Measurements from ENCODE around the gene SYTL5. TPM values are rescaled to one million over a fixed set of nuclear protein-coding genes. Genes with fewer than 3 reads are reported as not detected.

The SYTL5 gene
- 0.04 and 0.17 TPM in 2 replicates for total RNA-seq (2014; rRNA removed)
- Bru-seq, nascent RNA: percentile 15 among the genes with signal in this experiment
- BruChase-seq, experiment 1, labeled RNA remaining after a 6-hour chase: percentile 31 among the genes with signal in this experiment
- BruChase-seq, experiment 2, labeled RNA remaining after a 2-hour chase: percentile 19 among the genes with signal in this experiment
- long read RNA-seq: 0 reads

DNA sequence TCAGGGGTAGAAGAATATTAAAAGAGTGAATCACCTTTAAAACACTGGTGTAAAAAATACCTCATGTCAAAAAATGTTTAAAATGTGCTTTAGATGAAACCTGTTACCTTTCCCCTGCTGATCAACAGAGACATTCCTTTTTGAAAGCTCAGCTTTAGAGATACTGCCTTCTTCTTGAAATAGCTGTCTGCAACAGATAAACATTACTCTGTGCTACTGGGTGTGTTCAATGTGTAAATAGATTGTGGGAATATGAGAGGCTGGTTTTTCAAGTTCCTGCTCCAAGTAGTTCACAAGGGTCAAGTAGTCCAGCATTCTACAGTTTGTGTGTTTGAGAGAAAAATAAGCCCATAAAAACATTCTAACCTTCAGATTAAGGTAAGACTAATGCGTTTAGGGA lies at the start of gene SYTL5:
TSS of gene SYTL5 (plus strand) at position 263 of the 400 bp plus-strand sequence. CDS start 27,337 bp downstream, outside the sequence.
- peak; percentile 87 for DNase-seq
- peak; percentile 86 for ATAC-seq
- H4K20me1 ChIP-seq (ENCODE audit: low read length): no peaks in the 10 kb centered on the region
- H3K36me3 ChIP-seq (ENCODE audit: low read depth, low read length): no peaks in the 10 kb centered on the region
- no TSS peak for BruUV-seq (replicated peaks)
- H3K4me3 ChIP-seq (ENCODE audit: low read length): peak within 1 kb of the TSS; percentile 22; the same call in 1 of the 2 replicates
- CTCF ChIA-PET: no interaction called here
- no peaks in the 10 kb centered on the region for H3K9me3 ChIP-seq (ENCODE audit: low read length)
- peak within 1 kb of the TSS; percentile 73 for H3K4me2 ChIP-seq (ENCODE audit: low read length)
- H3K9me2 ChIP-seq (replicated peaks; ENCODE audit: low read length): no peaks in the 10 kb centered on the region
- POLR2A ChIA-PET (ENCODE audit: unreplicated experiment): interaction anchor here (0.5 kb wide), 1 partner anchor 23 kb away, joined by 4 read pairs; no protein-coding TSS in a partner anchor
- peak within 1 kb of the TSS; percentile 72 for H3K27ac ChIP-seq (ENCODE audit: low read length)
- intact Hi-C loops (cut with micrococcal nuclease): no loop called here
- no peaks in the 10 kb centered on the region for H3F3A ChIP-seq (ENCODE audit: low read length, unreplicated experiment)
- H2AFZ ChIP-seq (ENCODE audit: low read length): no peak within 1 kb of the TSS
- H3K79me2 ChIP-seq (ENCODE audit: low read length): no peaks in the 10 kb centered on the region
- no peaks in the 10 kb centered on the region for H3K27me3 ChIP-seq (ENCODE audit: low read length)
- H3K4me1 ChIP-seq (ENCODE audit: insufficient read depth, low read length): peaks cover 48% of the 10 kb centered on the region
- H3K9ac ChIP-seq (ENCODE audit: low read length): no peak within 1 kb of the TSS
- TF ChIP-seq EZH2 (IDR thresholded peaks at IDR 0.05; ENCODE audit: low read length, unreplicated experiment): no peak
- TF ChIP-seq, protein P1, sequence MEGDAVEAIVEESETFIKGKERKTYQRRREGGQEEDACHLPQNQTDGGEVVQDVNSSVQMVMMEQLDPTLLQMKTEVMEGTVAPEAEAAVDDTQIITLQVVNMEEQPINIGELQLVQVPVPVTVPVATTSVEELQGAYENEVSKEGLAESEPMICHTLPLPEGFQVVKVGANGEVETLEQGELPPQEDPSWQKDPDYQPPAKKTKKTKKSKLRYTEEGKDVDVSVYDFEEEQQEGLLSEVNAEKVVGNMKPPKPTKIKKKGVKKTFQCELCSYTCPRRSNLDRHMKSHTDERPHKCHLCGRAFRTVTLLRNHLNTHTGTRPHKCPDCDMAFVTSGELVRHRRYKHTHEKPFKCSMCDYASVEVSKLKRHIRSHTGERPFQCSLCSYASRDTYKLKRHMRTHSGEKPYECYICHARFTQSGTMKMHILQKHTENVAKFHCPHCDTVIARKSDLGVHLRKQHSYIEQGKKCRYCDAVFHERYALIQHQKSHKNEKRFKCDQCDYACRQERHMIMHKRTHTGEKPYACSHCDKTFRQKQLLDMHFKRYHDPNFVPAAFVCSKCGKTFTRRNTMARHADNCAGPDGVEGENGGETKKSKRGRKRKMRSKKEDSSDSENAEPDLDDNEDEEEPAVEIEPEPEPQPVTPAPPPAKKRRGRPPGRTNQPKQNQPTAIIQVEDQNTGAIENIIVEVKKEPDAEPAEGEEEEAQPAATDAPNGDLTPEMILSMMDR (conservative IDR thresholded peaks at IDR 0.05; ENCODE audit: low read depth, low read length): no peak
- no peak for TF ChIP-seq EZH2phosphoT487 (IDR thresholded peaks at IDR 0.05; ENCODE audit: borderline replicate concordance, low read length)

DNA sequence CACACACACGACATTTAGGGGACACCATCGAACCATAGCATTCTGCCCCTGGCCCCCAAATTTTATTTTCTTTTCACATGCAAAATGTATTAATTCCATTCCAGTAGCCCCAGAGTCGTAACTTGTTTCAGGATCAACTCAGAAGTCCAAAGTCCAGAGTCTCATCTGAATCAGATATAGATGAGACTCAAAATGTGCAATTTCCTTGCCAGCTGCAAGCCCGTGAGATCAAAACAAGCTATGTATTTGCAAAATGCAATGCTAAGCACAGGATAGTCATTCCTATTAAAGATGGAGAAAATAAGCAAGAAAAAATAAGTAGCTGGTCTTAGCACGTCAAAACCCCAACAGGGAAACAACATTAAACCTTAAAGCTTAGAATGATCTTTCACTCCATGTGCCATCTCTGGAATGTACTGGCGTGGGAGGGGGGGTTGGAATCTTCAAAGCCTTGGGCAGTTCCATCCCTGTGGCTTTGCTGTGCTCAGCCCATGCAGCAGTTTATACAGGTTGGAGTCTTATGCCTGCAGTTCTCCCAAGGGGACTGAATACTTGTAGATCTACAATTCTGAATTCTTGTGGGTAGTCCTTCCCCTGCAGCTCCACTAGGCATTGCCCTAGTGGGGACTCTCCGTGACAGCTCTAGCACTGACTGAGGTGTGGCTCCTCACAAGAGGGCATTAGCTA lies 47.7 kb upstream of the SYTL5 start:
- CTCF ChIA-PET: no interaction called here
- BruUV-seq (replicated peaks): no TSS peak
- DNase-seq (no peak), ATAC-seq (no peak)
- H3K4me1 ChIP-seq (ENCODE audit: insufficient read depth, low read length): peaks cover 12% of the 10 kb centered on the region
- no peaks in the 10 kb centered on the region for H3F3A ChIP-seq (ENCODE audit: low read length, unreplicated experiment)
- H3K79me2 ChIP-seq (ENCODE audit: low read length): no peaks in the 10 kb centered on the region
- H2AFZ ChIP-seq (ENCODE audit: low read length): no peak overlapping the region
- no peaks in the 10 kb centered on the region for H3K9me2 ChIP-seq (replicated peaks; ENCODE audit: low read length)
- no peaks in the 10 kb centered on the region for H3K9me3 ChIP-seq (ENCODE audit: low read length)
- no peaks in the 10 kb centered on the region for H3K27me3 ChIP-seq (ENCODE audit: low read length)
- no peak overlapping the region for H3K9ac ChIP-seq (ENCODE audit: low read length)
- H3K4me3 ChIP-seq (ENCODE audit: low read length): no peak overlapping the region
- H3K36me3 ChIP-seq (ENCODE audit: low read depth, low read length): no peaks in the 10 kb centered on the region
- POLR2A ChIA-PET (ENCODE audit: unreplicated experiment): no interaction called here
- TF ChIP-seq EZH2 (IDR thresholded peaks at IDR 0.05; ENCODE audit: low read length, unreplicated experiment) (no peak), EZH2phosphoT487 (IDR thresholded peaks at IDR 0.05; ENCODE audit: borderline replicate concordance, low read length) (no peak)
- TF ChIP-seq, protein P1 (conservative IDR thresholded peaks at IDR 0.05; ENCODE audit: low read depth, low read length): no peak
- no peak overlapping the region for H3K4me2 ChIP-seq (ENCODE audit: low read length)
- no peaks in the 10 kb centered on the region for H4K20me1 ChIP-seq (ENCODE audit: low read length)
- H3K27ac ChIP-seq (ENCODE audit: low read length): no peak overlapping the region
- intact Hi-C loops (cut with micrococcal nuclease): no loop called here
